Left cardiac atrium (tissue), 4 donors: ENCODE data around the gene LSM12. TPM values are rescaled to one million over a fixed set of nuclear protein-coding genes. Genes with fewer than 3 reads are reported as not detected.
"Not testable (repeated sequence)": the region's sequence is repeated elsewhere in the genome, so short reads cannot be mapped to it uniquely, and the experiment has no call there.

Experiments
- ATAC-seq, 2 donors: fragments of 200-7000 bp; cut with Tn5 transposase; one replicate each; pipeline ENCODE4 v1.9.1; 2020; ENCODE audit warnings: mild to moderate bottlenecking in 2 of 2, moderate library complexity in 2 of 2
- DNase-seq: peaks from one replicate; pipeline ENCODE4 v3.0.0-alpha.2; 2020
- intact Hi-C, 2 donors: fragments of 100-400 bp; cut with DNase I; formaldehyde crosslinking; loops; one replicate each; pipeline versions ENCODE4 v1.14.1 to v1.15.1; 2022 to 2023
- total RNA-seq, 2 donors: library from RNA; stranded (reverse); fragmentation: NEBNext Ultra II Directional; extraction: Animal tissue kit (Norgen Biotek cat#: 25700); gene quantifications; one replicate each; pipeline ENCODE4 v1.2.1, GENCODE V29; 2021
- donor health status: DM: no; HTN: yes; CAD: no.
- donor health status: DM: no; HTN: yes; CAD: no; lungs with severe emphysema.
- donor health status: DM: yes; HTN: yes; CAD: no.
- donor health status: Dilated cardiomyopathy.

Gene LSM12
- total RNA-seq, 2 donors from 2014 or later = 39.4 to 57.5 TPM

GRCh38 chr17:44101858-44102257 is 35.4 kb upstream of the LSM12 start:
- DNase-seq, intact Hi-C loops, ATAC-seq: not testable (repeated sequence)

GRCh38 chr17:44097110-44097958 is 30.9 kb upstream of the LSM12 start:
- peak; percentile 60 to 65 for ATAC-seq
- intact Hi-C loops = no loop called here

GRCh38 chr17:44095647-44096496 is 29.4 kb upstream of the LSM12 start:
- intact Hi-C loops = no loop called here
- DNase-seq = peak; percentile 74
- peak; percentile 78 to 84 for ATAC-seq

More at GRCh38 chr17:44097110-44097958, 30.9 kb upstream of the LSM12 start:
- DNase-seq = peak; percentile 56

GRCh38 chr17:44095388-44095646 is 28.8 kb upstream of the LSM12 start:
- no peak for DNase-seq
- ATAC-seq = peak in 1 of 2 donors; percentile 5

GRCh38 chr17:44094701-44095387 is 28.4 kb upstream of the LSM12 start:
- ATAC-seq = no peak
- DNase-seq = no peak
- intact Hi-C loops = no loop called here

More at GRCh38 chr17:44095388-44095646, 28.8 kb upstream of the LSM12 start:
- intact Hi-C loops = no loop called here

GRCh38 chr17:44093231-44093900 is 26.9 kb upstream of the LSM12 start:
- intact Hi-C loops = no loop called here
- no peak for DNase-seq
- no peak for ATAC-seq

- ATAC-seq = no peak
- DNase-seq = no peak
- intact Hi-C loops = no loop called here
Measured at GRCh38 chr17:44092051-44092450, 25.6 kb upstream of the LSM12 start.

GRCh38 chr17:44091200-44091997 is 24.9 kb upstream of the LSM12 start:
- no peak for DNase-seq
- intact Hi-C loops = no loop called here
- no peak for ATAC-seq

- DNase-seq (no peak), ATAC-seq (no peak)
- intact Hi-C loops = no loop called here
Measured at GRCh38 chr17:44088254-44088653, 21.8 kb upstream of the LSM12 start.

- intact Hi-C loops = no loop called here
- ATAC-seq = no peak
- no peak for DNase-seq
Measured at GRCh38 chr17:44087319-44087718, 20.8 kb upstream of the LSM12 start.

- intact Hi-C loops = no loop called here
- ATAC-seq (peak in 1 of 2 donors; percentile 82), DNase-seq (no peak)
Measured at GRCh38 chr17:44086364-44087311, 20.2 kb upstream of the LSM12 start.

GRCh38 chr17:44085908-44086307 is 19.4 kb upstream of the LSM12 start:
- DNase-seq = no peak
- ATAC-seq = no peak
- intact Hi-C loops = no loop called here

GRCh38 chr17:44084921-44085320 is 18.4 kb upstream of the LSM12 start:
- DNase-seq = no peak
- no peak for ATAC-seq
- intact Hi-C loops = no loop called here

GRCh38 chr17:44084131-44084538 is 17.7 kb upstream of the LSM12 start:
- DNase-seq = no peak
- ATAC-seq = no peak
- intact Hi-C loops = no loop called here

GRCh38 chr17:44083250-44083849 is 16.9 kb upstream of the LSM12 start:
- intact Hi-C loops = no loop called here
- no peak for ATAC-seq
- DNase-seq = no peak

- DNase-seq = no peak
- ATAC-seq = no peak
- intact Hi-C loops = no loop called here
Measured at GRCh38 chr17:44082256-44082927, 15.9 kb upstream of the LSM12 start.
